Right ventricle myocardium inferior (tissue), 1 donor: ENCODE measurements around the gene ESYT2. TPM values are rescaled to one million over a fixed set of nuclear protein-coding genes. Genes with fewer than 3 reads are reported as not detected.
A peak's percentile ranks its signal among the peaks of the same experiment; 100 is the strongest.

Experiments
- ATAC-seq: fragments of 200-7000 bp; cut with Tn5 transposase; one replicate; pipeline ENCODE4 v1.9.1; 2020; ENCODE audit warnings: mild to moderate bottlenecking, moderate library complexity
- DNase-seq: peaks from one replicate; pipeline ENCODE4 v3.0.0; 2021; ENCODE audit errors: missing footprints
- intact Hi-C: fragments of 100-400 bp; cut with DNase I; formaldehyde crosslinking; loops from one replicate; pipeline ENCODE4 v1.11.0; 2022
- total RNA-seq: library from RNA; stranded (reverse); fragmentation: NEBNext Ultra II Directional; extraction: Animal tissue kit (Norgen Biotek cat#: 25700); gene quantifications from one replicate; pipeline ENCODE4 v1.2.1, GENCODE V29; 2021
- donor health status: DM: no; HTN: yes; CAD: no; lungs with severe emphysema.

Gene ESYT2
- total RNA-seq, 1 donor from 2014 or later = 42.5 TPM

DNA sequence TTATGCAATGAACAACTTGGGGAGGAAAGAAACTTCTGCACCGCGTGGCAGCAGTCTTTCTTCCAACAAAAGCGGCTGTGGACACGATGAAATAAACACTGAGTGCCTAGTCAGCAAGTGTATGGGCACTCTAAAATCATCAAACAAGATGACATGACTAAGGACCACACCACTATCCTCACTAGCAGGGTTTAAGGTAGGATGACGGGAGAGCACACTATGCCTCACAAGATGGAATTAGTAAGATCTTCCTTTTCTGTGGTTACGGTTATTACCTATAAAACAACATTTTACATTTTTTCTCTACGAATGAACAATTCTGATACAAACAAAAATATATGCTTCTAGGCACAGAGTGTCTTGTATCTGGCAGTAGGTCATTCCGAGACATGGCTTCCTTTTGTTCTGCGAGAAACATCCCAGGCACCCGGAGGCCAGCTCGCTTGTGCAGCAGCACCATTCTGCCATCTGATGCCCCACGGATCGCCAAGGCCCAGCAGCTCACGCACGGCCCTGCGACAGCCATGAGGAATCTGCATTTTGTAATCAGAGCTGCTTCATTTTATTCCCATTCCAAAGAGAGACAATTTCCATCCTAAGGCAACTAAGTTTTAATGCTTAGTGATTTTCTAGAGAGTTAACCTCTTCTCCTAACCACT, 70.6 kb downstream of the ESYT2 start:
- no peak for DNase-seq
- intact Hi-C loops = no loop called here

DNA sequence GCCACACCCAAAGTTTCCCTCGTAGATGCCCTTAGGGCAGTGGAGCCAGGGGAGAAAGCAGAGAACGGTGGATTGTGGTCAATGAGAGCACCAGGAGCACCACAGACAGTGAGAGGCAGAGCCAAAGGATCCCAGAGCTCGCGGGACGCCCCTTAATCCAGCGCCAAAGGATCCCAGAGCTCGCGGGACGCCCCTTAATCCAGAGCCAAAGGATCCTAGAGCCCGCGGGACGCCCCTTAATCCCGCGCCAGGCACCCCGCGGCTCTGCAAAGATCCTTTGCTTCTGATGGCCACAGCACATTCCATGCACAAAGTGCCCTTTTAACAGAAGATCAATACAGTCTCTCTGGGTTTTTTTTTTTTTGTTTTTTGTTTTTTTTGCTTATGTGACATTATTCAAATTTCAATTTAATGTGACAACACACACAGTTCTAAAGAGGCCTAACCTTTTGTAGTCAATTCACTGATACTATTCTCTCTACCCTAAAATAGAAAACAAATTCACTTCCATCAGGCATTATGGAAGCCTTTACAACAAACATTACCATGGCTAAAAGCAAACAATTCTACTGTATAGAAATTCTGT, 71.8 kb downstream of the ESYT2 start:
- no peak for ATAC-seq
- intact Hi-C loops = no loop called here
- DNase-seq = no peak

More for the DNA sequence above, 70.6 kb downstream of the ESYT2 start:
- no peak for ATAC-seq

DNA sequence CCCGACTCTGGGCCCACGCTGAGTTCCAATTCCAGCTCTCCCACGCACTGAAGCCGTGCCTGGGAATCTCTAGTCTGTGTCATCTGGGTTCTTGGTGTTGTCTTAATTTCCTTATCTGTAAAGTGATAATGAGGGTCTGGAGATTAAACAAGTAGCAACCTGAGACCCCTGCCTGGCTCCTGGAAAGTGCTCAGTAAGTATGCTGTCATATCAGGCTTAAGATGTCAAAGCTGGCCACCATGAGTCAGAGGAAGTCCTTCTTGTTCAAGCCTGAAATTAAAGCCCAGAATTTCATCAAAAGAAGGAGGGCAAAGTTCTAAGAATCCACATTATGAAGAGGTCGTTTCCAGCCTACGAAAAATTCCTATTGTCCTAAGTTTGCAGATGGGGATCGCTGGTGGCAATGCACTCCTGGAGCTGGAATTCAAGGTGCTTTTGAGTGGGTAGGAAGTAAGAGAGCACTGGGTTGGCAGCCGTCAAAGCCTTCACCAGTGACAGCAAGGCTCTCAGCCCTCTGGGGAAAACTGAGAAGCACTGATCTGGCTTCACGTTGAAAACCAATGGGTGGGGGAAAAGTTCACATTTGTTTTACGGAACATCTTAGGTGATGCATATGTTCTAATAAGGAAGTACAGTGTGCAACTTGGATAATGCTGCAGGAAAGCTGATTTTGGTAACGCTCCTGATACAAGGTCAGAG, 74.4 kb downstream of the ESYT2 start:
- intact Hi-C loops = loop anchor here (5.0 kb wide), 1 partner anchor 157 kb away; no protein-coding TSS in a partner anchor
- no peak for DNase-seq
- no peak for ATAC-seq

- intact Hi-C loops = loop anchor here (5.0 kb wide), 1 partner anchor 158 kb away; no protein-coding TSS in a partner anchor
Observed at GRCh38 chr7:158753900-158754299, 75.4 kb downstream of the ESYT2 start.

GRCh38 chr7:158751751-158752150, 77.6 kb downstream of the ESYT2 start:
- no peak for ATAC-seq
- intact Hi-C loops = loop anchor here (5.0 kb wide), 1 partner anchor 161 kb away; no protein-coding TSS in a partner anchor
- DNase-seq = no peak

More at GRCh38 chr7:158753900-158754299, 75.4 kb downstream of the ESYT2 start:
- no peak for DNase-seq
- ATAC-seq = no peak

DNA sequence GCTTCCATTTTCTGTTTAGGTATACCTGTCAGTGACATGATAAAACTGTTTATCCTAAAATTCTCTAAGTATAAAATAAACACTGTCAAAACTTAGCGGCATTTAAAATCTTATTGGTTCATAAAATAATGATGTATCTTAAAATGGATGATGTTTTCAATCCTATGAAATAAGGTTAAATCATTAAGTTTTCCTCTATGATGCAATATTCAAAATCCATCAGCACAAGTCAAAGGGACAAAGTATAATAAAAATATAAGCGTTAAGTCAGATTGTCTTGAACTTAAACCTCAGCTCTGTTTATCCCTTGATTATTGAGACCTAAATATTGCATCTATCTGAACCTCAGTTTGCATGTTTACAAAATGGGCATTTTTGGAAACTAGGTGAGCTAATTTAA, 78.1 kb downstream of the ESYT2 start:
- no peak for ATAC-seq
- intact Hi-C loops = loop anchor here (5.0 kb wide), 1 partner anchor 161 kb away; no protein-coding TSS in a partner anchor
- no peak for DNase-seq

GRCh38 chr7:158750702-158751101, 78.6 kb downstream of the ESYT2 start:
- DNase-seq (no peak), ATAC-seq (no peak)
- intact Hi-C loops = loop anchor here (5.0 kb wide), 1 partner anchor 162 kb away; no protein-coding TSS in a partner anchor

DNA sequence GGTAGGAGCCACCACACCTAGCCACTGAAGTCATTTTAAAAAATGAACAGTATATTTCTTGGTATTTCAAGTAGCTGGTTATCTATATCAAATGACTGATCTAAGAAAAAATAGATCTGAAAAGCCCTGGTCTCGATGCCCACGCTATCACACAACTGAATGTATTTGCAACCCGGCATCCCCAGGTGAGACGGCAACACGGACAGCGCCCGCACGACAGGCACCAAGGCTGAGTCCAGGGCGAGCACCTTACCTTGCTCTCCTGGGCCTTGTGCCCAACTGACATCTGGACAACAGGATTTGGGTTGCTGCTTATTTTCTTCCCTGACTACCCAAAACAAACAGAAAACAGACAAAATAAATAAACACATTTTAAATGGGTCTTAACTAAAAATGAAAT, 79.9 kb downstream of the ESYT2 start:
- intact Hi-C loops = no loop called here
- ATAC-seq (no peak), DNase-seq (no peak)

DNA sequence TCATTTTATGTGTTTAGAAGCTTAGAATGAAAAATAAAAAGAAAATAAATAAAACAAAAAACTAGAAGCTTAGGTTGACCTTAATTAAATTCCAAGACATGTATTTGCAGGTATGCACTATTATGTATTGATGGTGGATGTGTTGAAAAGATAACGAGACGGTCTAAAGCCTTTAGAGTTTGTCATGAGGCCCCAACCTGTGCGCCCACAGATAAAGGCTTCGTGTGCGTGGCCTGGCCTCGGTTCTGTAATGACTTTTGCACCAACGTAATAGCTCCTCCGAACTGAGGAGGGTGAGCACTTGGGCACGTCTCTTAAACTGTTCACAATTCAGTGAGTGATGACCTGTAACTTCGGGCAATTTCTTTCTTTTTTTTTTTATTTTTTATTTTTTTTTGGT, 81.0 kb downstream of the ESYT2 start:
- no peak for DNase-seq
- ATAC-seq = no peak
- intact Hi-C loops = no loop called here

- DNase-seq = no peak
- intact Hi-C loops = no loop called here
- ATAC-seq = peak; percentile 47
Observed at GRCh38 chr7:158747408-158747807, 81.9 kb downstream of the ESYT2 start.

DNA sequence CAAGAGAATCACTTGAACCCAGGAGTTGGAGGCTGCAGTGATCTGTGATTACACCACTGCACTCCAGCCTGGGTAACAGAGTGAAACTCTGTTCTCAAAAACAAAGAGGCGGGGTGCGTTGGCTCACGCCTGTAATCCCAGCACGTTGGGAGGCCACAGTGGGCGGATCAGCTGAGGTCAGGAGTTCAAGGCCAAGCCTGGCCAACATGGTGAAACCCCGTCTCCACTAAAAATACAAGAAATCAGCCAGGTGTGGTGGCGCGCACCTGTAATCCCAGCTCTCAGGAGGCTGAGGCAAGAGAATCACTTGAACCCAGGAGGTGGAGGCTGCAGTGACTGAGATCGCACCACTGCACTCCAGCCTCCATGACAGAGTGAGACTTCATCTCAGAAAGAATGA, 82.4 kb downstream of the ESYT2 start:
- ATAC-seq = no peak
- intact Hi-C loops = no loop called here
- DNase-seq = no peak

- ATAC-seq = no peak
- intact Hi-C loops = no loop called here
- DNase-seq = no peak
Observed at GRCh38 chr7:158745057-158745715, 84.1 kb downstream of the ESYT2 start.

- DNase-seq = no peak
- no peak for ATAC-seq
- intact Hi-C loops = no loop called here
Observed at GRCh38 chr7:158744070-158744469, 85.2 kb downstream of the ESYT2 start.

DNA sequence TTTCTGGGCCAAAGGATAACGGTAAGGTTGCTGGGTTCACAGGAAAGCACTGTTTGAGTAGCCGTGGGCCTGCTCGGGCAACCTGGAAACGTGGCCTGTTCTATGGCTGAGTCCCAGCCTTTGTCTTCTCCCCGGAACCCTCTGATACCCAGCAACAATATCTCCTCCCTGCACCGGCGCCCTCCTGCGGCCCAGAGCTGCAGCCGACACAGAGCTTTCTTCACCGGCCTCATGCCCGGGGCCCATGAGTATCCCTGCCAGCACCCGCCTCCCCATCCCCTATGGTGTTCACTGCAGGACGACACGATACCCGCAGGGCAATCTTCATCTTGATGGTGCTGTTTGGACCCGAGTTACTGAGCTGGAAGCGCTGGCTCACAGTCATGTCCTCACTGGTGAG, 86.1 kb downstream of the ESYT2 start:
- ATAC-seq (no peak), DNase-seq (no peak)
- intact Hi-C loops = no loop called here

DNA sequence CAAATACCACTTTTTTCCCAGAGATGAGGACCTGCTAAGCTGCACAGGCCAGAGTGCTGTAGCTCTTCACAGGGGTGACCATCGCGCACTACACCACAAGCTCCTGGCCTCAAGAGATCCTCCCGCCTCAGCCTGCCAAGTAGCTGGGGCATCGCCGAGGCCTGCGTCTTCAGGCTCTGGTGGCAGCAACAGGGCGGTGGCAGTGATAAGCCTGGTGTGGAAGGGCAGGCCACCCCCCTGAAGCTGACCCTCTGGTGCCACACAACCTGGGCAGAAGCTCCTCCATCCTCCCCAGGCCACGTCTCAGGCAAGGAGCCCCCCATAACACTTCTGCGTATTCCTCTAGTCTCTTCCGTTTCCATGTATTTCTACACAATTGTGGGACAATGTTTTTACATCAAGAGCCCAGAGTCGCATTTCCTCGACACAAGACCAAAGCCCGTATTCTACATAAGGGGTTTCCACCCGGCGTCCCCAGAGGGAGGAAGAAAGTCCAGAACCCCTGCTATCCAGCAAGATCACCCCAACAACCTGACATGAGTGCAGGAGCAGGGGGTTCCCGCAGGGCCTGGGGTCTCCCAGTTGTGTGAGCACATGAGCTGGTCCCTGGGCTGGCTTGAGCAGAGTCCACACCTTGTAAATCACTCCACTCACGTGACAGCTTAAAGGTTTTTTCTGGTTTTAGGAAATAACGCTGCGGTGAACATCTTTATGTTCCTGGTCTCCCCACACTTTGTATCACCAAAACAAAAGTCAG, 87.1 kb downstream of the ESYT2 start:
- no peak for ATAC-seq
- intact Hi-C loops = no loop called here

GRCh38 chr7:158741294-158741666, 88.0 kb downstream of the ESYT2 start:
- DNase-seq = no peak
- no peak for ATAC-seq

More for the DNA sequence above, 87.1 kb downstream of the ESYT2 start:
- no peak for DNase-seq

GRCh38 chr7:158740657-158741293, 88.5 kb downstream of the ESYT2 start:
- intact Hi-C loops = no loop called here
- no peak for DNase-seq
- no peak for ATAC-seq

More at GRCh38 chr7:158741294-158741666, 88.0 kb downstream of the ESYT2 start:
- intact Hi-C loops = no loop called here

GRCh38 chr7:158740013-158740656, 89.2 kb downstream of the ESYT2 start:
- ATAC-seq (peak; percentile 16), DNase-seq (no peak)
- intact Hi-C loops = no loop called here
